ENCODE results near the gene CEP41.

CEP41 gene

GRCh38 chr7:130345725-130346124, 95.1 kb downstream of the CEP41 start:
- H3K4me3 ChIP-seq (ENCODE audit: low read depth, low read length), result no peak overlapping the region
- no peak for TF ChIP-seq CTCF (IDR thresholded peaks at IDR 0.05; ENCODE audit: borderline replicate concordance, insufficient read depth, low read depth, low read length)

- TF ChIP-seq CTCF (IDR thresholded peaks at IDR 0.05; ENCODE audit: borderline replicate concordance, insufficient read depth, low read depth, low read length), result no peak
- no peak overlapping the region for H3K4me3 ChIP-seq (ENCODE audit: low read depth, low read length)
Observed at GRCh38 chr7:130345136-130345535, 95.7 kb downstream of the CEP41 start.

- H3K4me3 ChIP-seq (ENCODE audit: low read depth, low read length), result no peak within 1 kb of the TSS
- no peak for TF ChIP-seq CTCF (IDR thresholded peaks at IDR 0.05; ENCODE audit: borderline replicate concordance, insufficient read depth, low read depth, low read length)
Observed at GRCh38 chr7:130344271-130344866, 96.4 kb downstream of the CEP41 start, which contains the start of gene CPA5. Gene CPA5 (plus strand): TSS chr7:130344816. CDS start chr7:130346486, 1,670 bp downstream.

Data from GM12875 (cell line).